ENCODE measurements around the gene ME3. TPM values are rescaled to one million over a fixed set of nuclear protein-coding genes. Genes with fewer than 3 reads are reported as not detected.

The ME3 gene
- total RNA-seq, 1 donor from 2014 or later = 10.3 TPM

DNA sequence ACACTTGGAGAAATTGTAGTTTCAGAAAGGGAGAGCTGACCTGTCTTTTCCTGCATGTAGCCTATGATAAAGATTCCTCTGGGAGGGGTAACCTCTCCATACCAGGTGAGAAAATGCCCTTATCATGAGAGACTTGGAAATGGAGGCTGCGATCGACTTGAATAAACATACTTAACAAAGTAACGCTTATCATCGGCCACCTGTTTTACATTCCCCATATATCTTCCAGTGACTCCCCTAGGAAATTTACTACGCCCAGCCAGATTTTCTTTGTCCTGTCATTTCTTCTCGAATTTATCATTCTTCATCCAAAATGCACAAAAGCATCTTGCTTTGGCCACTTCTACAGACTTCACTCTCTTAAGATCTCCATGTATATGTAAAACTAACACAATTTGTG lies 154.2 kb downstream of the ME3 start:
- no peak for FAIRE-seq
- TF ChIP-seq, protein P1, sequence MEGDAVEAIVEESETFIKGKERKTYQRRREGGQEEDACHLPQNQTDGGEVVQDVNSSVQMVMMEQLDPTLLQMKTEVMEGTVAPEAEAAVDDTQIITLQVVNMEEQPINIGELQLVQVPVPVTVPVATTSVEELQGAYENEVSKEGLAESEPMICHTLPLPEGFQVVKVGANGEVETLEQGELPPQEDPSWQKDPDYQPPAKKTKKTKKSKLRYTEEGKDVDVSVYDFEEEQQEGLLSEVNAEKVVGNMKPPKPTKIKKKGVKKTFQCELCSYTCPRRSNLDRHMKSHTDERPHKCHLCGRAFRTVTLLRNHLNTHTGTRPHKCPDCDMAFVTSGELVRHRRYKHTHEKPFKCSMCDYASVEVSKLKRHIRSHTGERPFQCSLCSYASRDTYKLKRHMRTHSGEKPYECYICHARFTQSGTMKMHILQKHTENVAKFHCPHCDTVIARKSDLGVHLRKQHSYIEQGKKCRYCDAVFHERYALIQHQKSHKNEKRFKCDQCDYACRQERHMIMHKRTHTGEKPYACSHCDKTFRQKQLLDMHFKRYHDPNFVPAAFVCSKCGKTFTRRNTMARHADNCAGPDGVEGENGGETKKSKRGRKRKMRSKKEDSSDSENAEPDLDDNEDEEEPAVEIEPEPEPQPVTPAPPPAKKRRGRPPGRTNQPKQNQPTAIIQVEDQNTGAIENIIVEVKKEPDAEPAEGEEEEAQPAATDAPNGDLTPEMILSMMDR (IDR thresholded peaks at IDR 0.05; ENCODE audit: insufficient read depth, low read length, severe bottlenecking) = no peak
- H3K4me3 ChIP-seq (ENCODE audit: low read depth, low read length) = no peak overlapping the region
- no peaks in the 10 kb centered on the region for H3K27me3 ChIP-seq (ENCODE audit: control insufficient read depth, insufficient read depth, low read length)
- DNase-seq (ENCODE audit: low read depth) = no peak
- H3K36me3 ChIP-seq (ENCODE audit: control insufficient read depth, insufficient read depth, low read length) = no peaks in the 10 kb centered on the region

DNA sequence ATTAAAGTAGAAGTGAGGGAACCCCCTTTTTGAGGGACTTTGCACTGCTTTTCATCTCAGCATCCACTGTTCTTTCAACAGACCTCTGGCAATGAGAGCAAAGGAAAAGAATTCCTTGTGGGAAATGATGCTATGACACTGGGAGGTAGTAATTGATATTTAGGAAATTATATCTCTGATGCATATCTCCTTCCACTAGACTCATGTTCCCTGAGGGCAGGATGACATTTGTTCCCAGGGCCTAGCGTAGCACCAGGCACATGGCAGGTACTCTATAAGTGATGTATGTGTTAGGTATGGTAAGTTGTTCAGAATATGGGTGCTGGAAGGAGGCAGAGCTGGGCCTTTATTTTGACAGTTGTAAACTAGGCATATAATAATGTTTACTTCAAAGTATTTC lies 154.9 kb downstream of the ME3 start:
- no peaks in the 10 kb centered on the region for H3K36me3 ChIP-seq (ENCODE audit: control insufficient read depth, insufficient read depth, low read length)
- no peak for FAIRE-seq
- no peak overlapping the region for H3K4me3 ChIP-seq (ENCODE audit: low read depth, low read length)
- TF ChIP-seq, protein P1 (IDR thresholded peaks at IDR 0.05; ENCODE audit: insufficient read depth, low read length, severe bottlenecking) = no peak
- H3K27me3 ChIP-seq (ENCODE audit: control insufficient read depth, insufficient read depth, low read length) = no peaks in the 10 kb centered on the region
- DNase-seq (ENCODE audit: low read depth) = peak; percentile 19

DNA sequence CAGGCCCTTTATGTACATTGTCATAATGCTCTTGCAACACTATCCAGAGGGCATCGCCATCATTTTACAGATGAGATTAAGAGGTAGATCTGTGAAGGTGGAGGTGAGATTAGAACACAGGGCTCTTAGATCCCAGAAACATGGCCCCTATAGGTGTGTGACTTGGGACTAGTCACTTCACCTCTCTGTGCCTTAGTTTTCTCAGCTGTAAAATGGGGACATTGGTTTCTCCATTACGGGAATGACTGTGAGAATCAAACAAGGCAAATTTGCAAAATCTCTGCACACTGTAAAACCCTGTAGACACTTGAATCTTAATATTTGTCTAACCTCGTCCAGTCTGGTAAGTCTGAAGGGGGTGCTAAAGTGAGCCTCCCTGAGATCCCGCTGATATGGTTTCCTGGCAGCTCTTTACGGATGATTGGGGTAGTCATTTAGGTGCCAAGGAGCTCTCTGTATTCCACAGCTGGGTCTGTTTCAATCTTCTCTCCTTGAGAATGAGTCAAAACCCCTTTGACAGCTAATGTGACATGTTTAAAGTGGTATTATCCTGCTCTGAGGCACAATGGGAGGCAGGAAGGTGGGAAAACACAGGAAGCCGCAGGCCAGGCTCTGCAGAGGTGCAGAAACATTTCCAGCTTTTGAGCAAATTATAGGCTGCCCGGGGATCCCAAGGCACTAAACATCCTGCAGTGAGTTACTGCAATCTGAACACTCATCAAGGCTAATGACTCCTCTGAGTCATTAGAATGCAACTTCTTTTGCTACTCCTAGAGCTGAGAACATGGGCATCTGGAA lies 156.9 kb downstream of the ME3 start:
- FAIRE-seq (no peak), DNase-seq (ENCODE audit: low read depth) (peak; percentile 86)
- H3K27me3 ChIP-seq (ENCODE audit: control insufficient read depth, insufficient read depth, low read length) = no peaks in the 10 kb centered on the region
- no peaks in the 10 kb centered on the region for H3K36me3 ChIP-seq (ENCODE audit: control insufficient read depth, insufficient read depth, low read length)
- TF ChIP-seq, protein P1 (IDR thresholded peaks at IDR 0.05; ENCODE audit: insufficient read depth, low read length, severe bottlenecking) = no peak
- H3K4me3 ChIP-seq (ENCODE audit: low read depth, low read length) = no peak overlapping the region

DNA sequence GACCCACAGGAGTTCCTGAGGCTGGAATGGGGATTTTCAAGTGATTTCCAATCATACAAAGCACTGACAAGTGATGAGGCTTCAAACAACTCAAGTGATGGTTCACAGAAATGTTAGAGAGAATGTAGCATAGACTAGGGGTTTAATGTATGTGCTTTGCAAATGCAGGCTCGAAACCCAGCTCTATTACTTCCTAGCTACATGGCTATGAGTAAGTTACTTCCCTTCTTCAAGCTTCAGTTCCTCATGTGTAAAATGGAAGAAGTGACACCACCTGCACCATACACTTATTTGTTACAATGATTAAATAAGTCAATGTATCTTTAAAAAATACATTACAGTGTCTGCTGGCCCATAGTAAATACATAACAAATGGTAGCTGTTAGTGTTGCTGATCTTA lies 158.0 kb downstream of the ME3 start:
- TF ChIP-seq, protein P1 (IDR thresholded peaks at IDR 0.05; ENCODE audit: insufficient read depth, low read length, severe bottlenecking) = no peak
- FAIRE-seq (no peak), DNase-seq (ENCODE audit: low read depth) (no peak)
- H3K27me3 ChIP-seq (ENCODE audit: control insufficient read depth, insufficient read depth, low read length) = no peaks in the 10 kb centered on the region
- no peaks in the 10 kb centered on the region for H3K36me3 ChIP-seq (ENCODE audit: control insufficient read depth, insufficient read depth, low read length)
- H3K4me3 ChIP-seq (ENCODE audit: low read depth, low read length) = no peak overlapping the region

DNA sequence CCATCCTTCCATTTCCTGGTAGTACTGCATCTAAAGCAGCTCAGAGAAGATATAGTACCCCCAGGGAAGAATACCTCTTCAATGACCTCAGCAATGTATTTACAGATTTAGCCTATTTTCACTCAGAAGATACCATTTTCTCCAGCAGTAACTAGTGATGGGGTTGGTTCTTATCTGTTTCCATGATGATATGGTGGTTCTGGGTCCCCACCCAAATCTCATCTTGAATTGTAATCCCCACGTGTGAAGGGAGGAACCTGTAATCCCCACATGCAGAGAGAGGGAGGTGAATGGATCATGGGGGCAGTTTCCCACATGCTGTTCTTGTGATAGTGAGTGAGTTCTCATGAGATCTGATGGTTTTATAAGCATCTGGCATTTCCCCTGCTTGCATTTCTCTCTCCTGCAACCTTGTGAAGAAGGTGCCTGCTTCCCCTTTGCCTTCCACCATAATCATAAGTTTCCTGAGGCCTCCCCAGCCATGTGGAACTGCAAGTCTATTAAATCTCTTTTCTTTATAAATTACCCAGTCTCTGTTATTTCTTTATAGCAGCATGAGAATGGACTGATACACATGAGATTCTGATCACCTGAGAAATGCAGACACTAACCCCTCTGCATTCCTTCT lies 158.6 kb downstream of the ME3 start:
- TF ChIP-seq, protein P1 (IDR thresholded peaks at IDR 0.05; ENCODE audit: insufficient read depth, low read length, severe bottlenecking) = no peak
- Histone ChIP-seq H3K4me3 (ENCODE audit: low read depth, low read length) (no peak overlapping the region), H3K36me3 (ENCODE audit: control insufficient read depth, insufficient read depth, low read length) (no peaks in the 10 kb centered on the region), H3K27me3 (ENCODE audit: control insufficient read depth, insufficient read depth, low read length) (no peaks in the 10 kb centered on the region)
- DNase-seq (ENCODE audit: low read depth) (no peak), FAIRE-seq (no peak)

All from bronchial epithelial cell (primary cell).